T follicular helper cell (primary cell): ENCODE measurements around the gene CROCC.
"Not testable (repeated sequence)": the region's sequence is repeated elsewhere in the genome, so short reads cannot be mapped to it uniquely, and the experiment has no call there.

Source experiments
- DNase-seq: peaks from one replicate; pipeline ENCODE4 v3.0.0-alpha.2; 2020; ENCODE audit warnings: low read depth

Gene CROCC

DNA sequence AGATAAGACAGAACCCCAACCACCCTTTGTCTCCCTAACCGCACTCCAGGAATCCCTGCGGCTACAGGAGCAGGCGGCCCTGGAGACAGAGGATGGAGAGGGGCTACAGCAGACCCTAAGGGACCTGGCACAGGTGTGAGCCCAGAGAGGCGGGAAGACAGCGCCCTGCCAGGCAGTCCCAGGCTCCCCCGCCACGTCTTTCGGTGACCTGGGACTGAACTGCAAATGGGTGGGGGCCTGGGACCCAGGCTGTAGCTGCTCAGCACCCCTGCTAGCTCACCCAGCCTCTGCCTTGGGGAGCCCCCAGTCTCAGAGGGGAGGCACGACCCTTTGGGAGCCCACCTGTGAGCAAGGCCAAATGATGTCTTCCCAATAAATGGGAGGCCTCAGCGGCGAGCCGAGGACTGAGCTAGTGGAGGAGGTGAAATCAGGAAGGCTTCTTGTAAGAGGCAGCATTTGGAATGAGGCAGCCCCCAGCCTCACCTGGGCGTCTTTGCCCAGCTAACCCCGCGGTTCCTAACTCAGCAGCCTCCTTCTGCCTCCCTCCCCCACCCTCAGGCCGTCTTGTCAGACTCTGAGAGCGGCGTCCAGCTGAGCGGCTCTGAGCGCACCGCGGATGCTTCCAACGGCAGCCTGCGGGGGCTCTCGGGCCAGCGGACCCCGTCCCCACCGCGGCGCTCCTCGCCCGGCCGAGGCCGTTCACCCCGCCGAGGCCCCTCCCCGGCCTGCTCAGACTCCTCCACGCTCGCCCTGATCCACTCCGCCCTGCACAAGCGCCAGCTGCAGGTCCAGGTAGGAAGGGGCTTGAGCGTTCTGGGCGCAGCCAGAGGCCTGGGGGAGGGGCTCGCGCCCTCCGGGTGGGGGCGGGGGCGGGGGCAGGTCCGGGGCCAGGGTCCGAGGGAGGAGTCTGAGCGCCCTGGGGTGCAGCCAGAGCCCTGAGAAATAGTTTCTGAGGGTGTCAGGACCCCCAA lies 16.9 kb downstream of the CROCC start:
- no peak for DNase-seq

GRCh38 chr1:16939386-16940180 lies 17.9 kb downstream of the CROCC start:
- DNase-seq: not testable (repeated sequence)

DNA sequence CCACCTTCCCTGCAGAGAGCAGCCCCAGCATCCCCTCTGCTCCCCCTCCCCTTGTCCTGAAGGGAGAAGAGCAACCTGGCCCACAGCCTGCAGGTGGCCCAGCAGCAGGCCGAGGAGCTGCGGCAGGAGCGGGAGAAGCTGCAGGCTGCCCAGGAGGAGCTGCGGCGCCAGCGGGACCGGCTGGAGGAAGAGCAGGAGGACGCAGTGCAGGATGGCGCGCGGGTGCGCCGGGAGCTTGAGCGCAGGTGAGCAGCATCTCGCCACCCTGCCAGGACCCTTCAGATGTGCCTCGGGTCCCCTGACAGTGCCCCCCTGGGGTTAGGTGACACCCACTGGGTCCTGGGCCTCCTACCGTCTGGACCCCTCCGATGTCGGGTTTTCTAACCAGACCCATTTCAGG lies 22.3 kb downstream of the CROCC start:
- no peak for DNase-seq

DNA sequence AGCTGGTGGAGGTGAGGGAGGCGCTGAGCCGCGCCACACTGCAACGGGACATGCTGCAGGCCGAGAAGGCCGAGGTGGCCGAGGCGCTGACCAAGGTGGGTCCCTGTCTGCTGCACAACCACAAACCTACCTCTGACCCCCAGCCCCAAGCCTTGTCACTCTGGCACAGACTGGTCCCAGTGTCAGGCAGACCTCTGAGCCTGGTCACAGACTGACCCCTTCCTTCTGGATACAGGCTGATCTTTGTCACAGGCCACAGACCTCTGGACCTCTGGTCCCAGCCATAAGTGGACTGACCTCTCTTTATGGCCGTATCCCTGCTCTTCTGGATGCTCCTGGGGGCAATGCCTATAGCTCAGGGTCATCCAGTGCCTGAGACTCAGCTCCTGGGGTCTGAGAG lies 23.8 kb downstream of the CROCC start:
- not testable (repeated sequence) for DNase-seq

- DNase-seq: not testable (repeated sequence)
Measured at GRCh38 chr1:16946185-16946584, 24.5 kb downstream of the CROCC start.

DNA sequence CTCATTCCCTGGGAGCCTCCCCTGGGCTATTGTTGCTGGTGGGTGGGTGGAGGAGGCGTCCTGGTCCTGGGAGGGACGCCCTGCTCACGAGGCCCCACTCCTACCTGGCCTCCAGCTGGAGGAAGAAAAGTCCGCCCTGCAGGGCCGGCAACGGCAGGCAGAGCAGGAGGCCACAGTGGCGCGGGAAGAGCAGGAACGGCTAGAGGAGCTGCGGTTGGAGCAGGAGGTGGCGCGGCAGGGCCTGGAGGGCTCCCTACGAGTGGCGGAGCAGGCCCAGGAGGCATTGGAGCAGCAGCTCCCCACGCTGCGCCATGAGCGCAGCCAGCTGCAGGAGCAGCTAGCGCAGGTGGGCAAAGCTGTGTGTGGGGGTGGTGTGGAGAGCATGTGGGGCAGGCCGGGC lies 24.9 kb downstream of the CROCC start:
- DNase-seq: no peak

DNA sequence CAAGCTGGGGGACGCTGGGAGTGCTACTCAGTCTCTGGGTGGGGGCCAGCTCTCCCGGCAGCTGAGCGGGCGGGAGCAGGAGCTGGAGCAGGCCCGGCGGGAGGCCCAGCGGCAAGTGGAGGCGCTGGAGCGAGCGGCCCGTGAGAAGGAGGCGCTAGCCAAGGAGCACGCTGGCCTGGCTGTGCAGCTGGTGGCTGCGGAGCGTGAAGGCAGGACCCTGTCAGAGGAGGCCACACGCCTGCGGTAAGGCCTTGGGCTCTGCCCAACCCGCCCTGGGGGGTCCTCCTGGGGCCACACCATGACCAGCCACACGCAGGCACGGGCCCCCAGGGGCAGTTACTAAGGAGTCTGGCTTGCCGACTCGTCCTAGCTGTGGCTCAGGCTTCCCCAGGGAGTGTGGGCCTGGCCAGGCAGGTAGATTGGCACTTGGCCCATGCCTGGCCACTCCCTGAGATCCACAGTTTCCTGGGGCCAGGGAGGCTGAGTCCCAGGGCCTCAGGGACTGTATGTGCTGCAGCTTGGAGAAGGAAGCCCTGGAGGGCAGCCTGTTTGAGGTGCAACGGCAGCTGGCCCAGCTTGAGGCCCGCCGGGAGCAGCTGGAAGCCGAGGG lies 26.7 kb downstream of the CROCC start:
- DNase-seq: not testable (repeated sequence)

DNA sequence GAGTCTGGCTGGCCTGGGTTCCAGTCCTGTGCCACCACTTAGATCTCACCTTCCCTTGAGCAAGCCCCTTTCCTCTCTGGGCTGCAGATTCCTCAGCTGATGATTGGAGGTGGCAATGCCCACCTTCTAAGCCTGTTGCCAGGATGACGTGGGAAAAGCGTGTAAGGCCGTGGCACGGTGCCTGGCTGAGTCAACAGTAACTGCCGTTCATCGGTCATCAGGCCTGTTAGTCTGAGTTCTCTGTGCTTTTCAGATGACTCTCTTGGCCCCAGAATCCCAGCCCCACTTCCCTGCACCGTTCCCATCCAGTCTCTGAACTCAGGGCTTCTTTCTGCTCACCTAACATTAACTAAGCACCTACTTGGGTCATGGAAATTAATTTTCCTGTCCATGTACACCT lies 27.3 kb downstream of the CROCC start:
- DNase-seq: not testable (repeated sequence)

- DNase-seq: not testable (repeated sequence)
Measured at GRCh38 chr1:16952376-16952775, 30.6 kb downstream of the CROCC start.

DNA sequence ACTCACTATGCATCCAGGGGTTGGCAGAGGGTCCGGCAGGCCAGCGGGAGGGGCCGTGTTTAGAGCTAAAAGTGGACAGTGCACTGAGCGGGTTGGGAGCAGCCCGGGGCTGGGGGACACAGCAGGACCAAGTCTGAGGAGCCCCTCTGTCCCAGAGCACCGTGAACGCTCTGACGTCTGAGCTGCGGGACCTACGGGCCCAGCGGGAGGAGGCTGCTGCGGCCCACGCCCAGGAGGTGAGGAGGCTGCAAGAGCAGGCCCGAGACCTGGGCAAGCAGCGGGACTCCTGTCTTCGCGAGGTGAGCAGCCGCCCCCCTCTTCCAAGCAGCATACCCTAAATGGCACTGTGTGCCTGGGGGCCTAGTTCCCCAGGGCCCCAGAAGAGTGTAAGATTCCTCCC lies 32.8 kb downstream of the CROCC start:
- DNase-seq: no peak

DNA sequence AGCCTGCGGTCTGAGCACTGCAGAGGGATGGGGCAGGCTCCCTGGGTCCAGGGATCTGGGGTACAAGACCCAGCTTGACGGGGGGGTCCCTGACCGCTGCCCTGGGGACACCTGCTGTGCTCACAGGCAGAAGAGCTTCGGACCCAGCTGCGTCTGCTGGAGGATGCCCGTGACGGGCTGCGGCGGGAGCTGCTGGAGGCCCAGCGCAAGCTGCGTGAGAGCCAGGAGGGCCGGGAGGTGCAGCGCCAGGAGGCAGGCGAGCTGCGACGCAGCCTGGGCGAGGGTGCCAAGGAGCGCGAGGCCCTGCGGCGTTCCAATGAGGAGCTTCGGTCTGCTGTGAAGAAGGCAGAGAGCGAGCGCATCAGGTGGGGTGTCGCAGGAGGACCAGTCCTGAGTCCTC lies 33.5 kb downstream of the CROCC start:
- DNase-seq: no peak

GRCh38 chr1:16956775-16957174 lies 35.0 kb downstream of the CROCC start:
- no peak for DNase-seq

- no peak for DNase-seq
Measured at GRCh38 chr1:16957731-16958130, 36.0 kb downstream of the CROCC start.

GRCh38 chr1:16958475-16958874 lies 36.7 kb downstream of the CROCC start:
- no peak for DNase-seq

GRCh38 chr1:16960560-16961296 lies 39.0 kb downstream of the CROCC start:
- DNase-seq: peak; percentile 67

GRCh38 chr1:16961297-16962133 lies 39.8 kb downstream of the CROCC start:
- no peak for DNase-seq

DNA sequence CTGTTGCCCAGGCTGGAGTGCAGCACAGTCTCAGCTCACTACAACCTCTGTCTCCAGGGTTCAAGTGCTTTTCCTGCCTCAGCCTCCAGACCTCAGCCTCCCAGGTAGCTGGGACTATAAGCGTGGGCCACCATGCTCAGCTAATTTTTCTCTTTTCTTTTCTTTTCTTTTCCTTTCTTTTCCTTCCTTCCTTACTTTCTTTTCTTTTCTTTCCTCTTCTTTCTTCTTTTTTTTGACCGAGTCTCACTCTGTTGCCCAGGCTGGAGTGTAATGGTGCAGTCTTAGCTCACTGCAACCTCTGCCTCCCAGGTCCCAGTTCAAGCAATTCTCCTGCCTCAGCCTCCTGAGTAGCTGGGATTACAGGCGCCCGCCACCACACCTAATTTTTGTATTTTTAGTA lies 42.4 kb downstream of the CROCC start:
- not testable (repeated sequence) for DNase-seq

GRCh38 chr1:16965486-16966067 lies 43.8 kb downstream of the CROCC start:
- no peak for DNase-seq

DNA sequence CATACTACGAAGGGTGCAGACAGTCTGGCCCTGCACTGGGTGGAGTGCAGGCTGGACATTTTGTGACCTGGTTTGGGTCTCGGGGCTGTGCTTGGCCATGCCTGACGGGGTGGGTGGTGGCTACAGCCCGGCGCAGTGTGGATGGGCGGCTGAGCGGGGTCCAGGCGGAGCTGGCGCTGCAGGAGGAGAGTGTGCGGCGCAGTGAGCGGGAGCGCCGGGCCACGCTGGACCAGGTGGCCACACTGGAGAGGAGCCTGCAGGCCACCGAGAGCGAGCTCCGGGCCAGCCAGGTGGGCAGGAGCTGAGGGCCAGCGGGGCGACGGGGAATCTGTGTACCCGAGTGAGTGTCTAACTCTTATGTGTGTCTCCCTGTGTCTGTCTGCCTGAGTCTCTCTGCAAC lies 44.6 kb downstream of the CROCC start:
- DNase-seq: no peak

DNA sequence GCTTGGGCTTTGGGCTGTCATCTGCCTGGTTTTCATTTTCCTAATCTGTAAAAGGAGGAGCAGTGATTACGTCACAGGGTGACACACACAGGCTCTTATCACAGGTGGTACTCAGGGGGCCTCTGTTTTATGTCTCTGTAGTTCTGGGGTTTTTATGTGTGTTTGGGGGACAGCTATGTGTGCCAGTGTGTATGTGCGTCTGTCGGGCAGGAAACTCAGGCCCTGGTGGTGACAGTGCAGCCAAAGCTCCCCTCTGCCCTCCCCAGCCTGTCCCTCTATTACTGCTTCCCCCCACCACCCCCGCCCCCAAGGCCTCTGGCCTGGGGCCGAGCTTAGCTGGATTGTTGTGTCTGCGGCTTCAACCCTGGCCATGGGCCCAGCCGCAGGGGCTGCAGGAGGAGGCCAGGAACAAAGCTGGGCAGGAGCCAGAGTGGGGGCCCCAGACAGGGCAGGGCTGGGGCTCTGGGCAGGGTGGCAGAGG lies 45.4 kb downstream of the CROCC start:
- no peak for DNase-seq
